ENCODE results near the gene TRPC4.

- TF ChIP-seq EP300 (IDR thresholded peaks at IDR 0.05; ENCODE audit: low read depth) (no peak), CTCF (IDR thresholded peaks at IDR 0.05) (no peak)
Measured at GRCh38 chr13:37707739-37708500, 161.7 kb downstream of the TRPC4 start.

Data from transverse colon (tissue), 3 donors.